ENCODE data around the gene OSBPL9.

DNA sequence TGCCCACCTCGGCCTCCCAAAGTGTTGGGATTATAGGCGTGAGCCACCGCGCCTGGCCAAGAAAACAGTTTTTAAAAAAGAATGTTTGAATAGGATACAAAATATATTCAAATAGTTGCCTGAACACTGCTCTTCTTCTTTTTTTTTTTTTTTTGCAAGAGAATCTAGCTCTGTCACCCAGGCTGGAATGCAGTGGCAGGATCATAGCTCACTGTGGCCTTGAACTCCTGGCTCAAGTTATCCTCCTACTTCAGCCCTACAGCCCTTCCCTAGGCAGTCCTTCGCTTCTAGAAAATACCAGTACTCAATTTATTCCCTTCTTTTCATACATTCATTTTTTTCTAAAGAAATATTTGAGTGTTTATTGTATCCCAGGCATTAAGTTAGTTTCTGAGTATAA lies 67.9 kb downstream of the OSBPL9 start:
- TF ChIP-seq SPI1 (IDR thresholded peaks at IDR 0.05; ENCODE audit: low read depth, low read length) (no peak), POLR2A (IDR thresholded peaks at IDR 0.05; ENCODE audit: low read depth, low read length) (no peak), TAF1 (IDR thresholded peaks at IDR 0.05; ENCODE audit: low read depth, low read length) (no peak)
